ENCODE measurements around the gene SMAP2. TPM values are rescaled to one million over a fixed set of nuclear protein-coding genes. Genes with fewer than 3 reads are reported as not detected.

SMAP2 gene
- total RNA-seq, 1 donor from 2014 or later, result 10.5 TPM

- intact Hi-C loops (cut with DNase I), result loop anchor here (2.0 to 5.0 kb wide), 2 partner anchors 27 to 57 kb away; partner anchors contain the start of genes EXO5 and ZFP69
- DNase-seq (ENCODE audit: low spot score), result peak; percentile 96
Measured at GRCh38 chr1:40449684-40450494, 76.4 kb downstream of the SMAP2 start, which contains the start of gene ZFP69B. Gene ZFP69B (plus strand): TSS chr1:40450476. CDS start chr1:40450962, 486 bp downstream.

GRCh38 chr1:40450495-40451237, 77.1 kb downstream of the SMAP2 start:
- peak; percentile 77 for DNase-seq (ENCODE audit: low spot score)
- intact Hi-C loops (cut with DNase I), result loop anchor here (2.0 to 5.0 kb wide), 2 partner anchors 26 to 57 kb away; partner anchors contain the start of genes EXO5 and ZFP69

DNA sequence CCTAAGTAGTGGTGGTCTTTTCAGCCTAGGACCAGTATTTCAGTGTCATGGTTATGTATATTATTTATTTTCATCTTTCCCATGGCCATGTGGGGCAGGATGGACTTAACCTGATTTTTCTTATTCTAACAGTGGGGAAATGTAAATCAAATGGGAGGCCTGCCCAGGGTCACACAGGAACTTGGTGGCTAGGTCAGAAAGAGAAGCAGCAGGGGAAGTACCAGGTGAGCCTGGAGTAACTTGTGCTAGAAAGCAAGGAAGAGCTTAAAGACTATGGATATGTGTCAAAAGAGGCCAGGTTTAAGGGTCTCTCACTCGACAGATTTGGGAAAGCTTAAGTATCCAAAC, 77.7 kb downstream of the SMAP2 start:
- DNase-seq (ENCODE audit: low spot score), result no peak
- intact Hi-C loops (cut with DNase I), result loop anchor here (2.0 to 5.0 kb wide), 2 partner anchors 26 to 56 kb away; partner anchors contain the start of genes EXO5 and ZFP69

DNA sequence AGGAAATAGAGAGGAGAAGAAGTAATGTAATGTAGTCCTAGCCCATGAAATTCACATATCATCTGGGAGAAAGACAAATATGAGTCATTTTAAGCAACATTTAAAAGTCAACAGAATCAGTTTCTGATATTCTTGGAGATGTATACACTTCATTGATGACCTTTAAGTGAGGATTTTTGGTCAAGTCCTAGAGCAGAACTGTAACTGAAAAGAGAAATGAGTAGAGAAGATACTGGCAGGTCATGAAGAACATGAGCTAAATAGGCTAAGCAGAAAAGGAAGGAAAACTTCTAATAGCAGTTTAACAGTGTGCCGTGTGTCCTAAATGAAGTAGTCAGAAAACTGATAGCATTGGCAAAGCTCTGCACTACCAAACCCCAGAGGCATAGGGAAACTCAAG, 81.3 kb downstream of the SMAP2 start:
- no peak for DNase-seq (ENCODE audit: low spot score)
- intact Hi-C loops (cut with DNase I), result loop anchor here (5.0 kb wide), 1 partner anchor 52 kb away; the partner anchor contains the start of gene EXO5

GRCh38 chr1:40462956-40463590, 89.5 kb downstream of the SMAP2 start:
- intact Hi-C loops (cut with DNase I), result no loop called here
- DNase-seq (ENCODE audit: low spot score), result no peak

GRCh38 chr1:40469327-40469726, 95.8 kb downstream of the SMAP2 start:
- intact Hi-C loops (cut with DNase I), result no loop called here
- DNase-seq (ENCODE audit: low spot score), result no peak

Other genes starting within 250 kb of the SMAP2 start
- gene RLF, start 212.3 kb upstream of the SMAP2 start, total RNA-seq, result 13.8 TPM
- gene TMCO2, start 125.8 kb upstream of the SMAP2 start, total RNA-seq, result not detected
- gene ZMPSTE24, start 115.5 kb upstream of the SMAP2 start, total RNA-seq, result 24.8 TPM
- 1.3 TPM for gene COL9A2, start 56.4 kb upstream of the SMAP2 start, total RNA-seq
- gene ZFP69B, start 76.7 kb downstream of the SMAP2 start, total RNA-seq, result 1.3 TPM
- 2.6 TPM for gene ZFP69, start 103.6 kb downstream of the SMAP2 start, total RNA-seq
- 4.7 TPM for gene EXO5, start 135.0 kb downstream of the SMAP2 start, total RNA-seq
- gene ZNF684, start 157.9 kb downstream of the SMAP2 start, total RNA-seq, result 11.0 TPM